Activated CD8-positive, alpha-beta memory T cell treated with anti-CD3 and anti-CD28 coated beads for 36 hours (primary cell): Measurements from ENCODE around the gene USP47. TPM values are rescaled to one million over a fixed set of nuclear protein-coding genes. Genes with fewer than 3 reads are reported as not detected.

Source experiments
- CTCF ChIA-PET: fragments of 350-600 bp; sonication (Branson Sonifier 250); formaldehyde crosslinking; loops from one replicate; lab custom pipeline; 2021; ENCODE audit warnings: antibody characterized with exemption; lab: Charles Lee
- POLR2A ChIA-PET: fragments of 350-600 bp; sonication (Branson Sonifier 250); formaldehyde crosslinking; loops from one replicate; lab custom pipeline; 2021; ENCODE audit warnings: antibody characterized with exemption; lab: Charles Lee
- total RNA-seq, 2 experiments: library from RNA; stranded (reverse); gene quantifications; one replicate each; pipeline ENCODE4 v1.2.3, GENCODE V29; 2021

Gene USP47
- total RNA-seq, 2 experiments from 2014 or later: 43.9 to 47.2 TPM

DNA sequence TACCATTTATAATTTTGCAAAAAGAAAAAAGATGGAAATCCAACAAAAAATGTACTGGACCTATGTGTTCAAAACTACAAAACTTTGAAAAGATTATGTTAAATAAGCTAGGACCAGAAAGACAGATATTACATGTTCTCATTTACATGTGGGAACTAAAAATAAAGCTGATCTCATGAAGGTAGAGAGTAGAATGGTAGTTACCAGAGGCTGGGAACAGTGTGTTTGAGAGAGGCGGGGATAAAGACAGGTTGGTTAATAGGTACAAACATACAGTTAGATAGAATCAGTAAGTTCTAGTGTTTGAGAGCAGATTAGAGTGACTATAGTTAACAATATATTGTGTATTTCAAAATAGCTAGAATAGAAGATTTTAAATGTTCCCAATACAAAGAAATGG lies 71.6 kb downstream of the USP47 start:
- POLR2A ChIA-PET: no interaction called here
- CTCF ChIA-PET: no interaction called here

DNA sequence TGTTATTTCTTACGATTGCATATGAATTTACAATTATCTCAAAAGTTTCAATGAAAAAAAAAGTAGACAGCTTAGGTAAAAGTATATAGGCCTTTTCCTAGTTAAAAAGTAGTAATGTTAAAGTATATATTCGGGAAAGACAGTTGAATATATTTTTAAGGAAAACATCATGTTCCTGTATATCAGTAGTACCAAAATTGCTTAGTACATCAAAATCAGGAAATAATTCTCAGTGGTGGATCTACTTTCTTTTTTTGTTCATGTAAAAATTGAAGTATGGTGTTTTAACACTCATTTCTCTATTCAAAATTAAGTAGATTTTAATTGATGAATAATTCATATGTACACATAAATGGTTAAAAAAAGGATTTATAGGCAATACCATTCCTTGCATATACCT lies 73.9 kb downstream of the USP47 start:
- ChIA-PET POLR2A (no interaction called here), CTCF (no interaction called here)

DNA sequence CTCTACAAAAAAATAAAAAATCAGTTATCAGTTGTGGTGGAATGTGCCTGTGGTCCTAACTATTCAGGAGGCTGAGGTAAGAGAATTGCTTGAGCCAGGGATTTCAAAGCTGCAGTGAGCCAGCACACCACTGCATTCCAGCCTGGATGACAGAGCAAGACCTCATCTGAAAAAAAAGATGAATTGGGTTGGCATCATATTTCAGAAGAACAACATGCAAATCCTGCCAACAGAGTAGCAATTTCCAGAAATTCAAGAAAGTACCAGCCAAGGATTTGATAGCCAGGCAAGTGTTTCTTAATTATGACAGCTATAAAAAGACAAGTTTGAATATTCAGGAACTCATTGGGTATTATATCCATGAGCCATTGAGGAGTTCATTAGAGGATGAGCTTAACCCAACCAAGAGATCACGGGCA lies 75.2 kb downstream of the USP47 start:
- ChIA-PET POLR2A (no interaction called here), CTCF (no interaction called here)

- POLR2A ChIA-PET: no interaction called here
- CTCF ChIA-PET: no interaction called here
These were observed 82.1 kb downstream of the USP47 start for GRCh38 chr11:11923828-11924227.

DNA sequence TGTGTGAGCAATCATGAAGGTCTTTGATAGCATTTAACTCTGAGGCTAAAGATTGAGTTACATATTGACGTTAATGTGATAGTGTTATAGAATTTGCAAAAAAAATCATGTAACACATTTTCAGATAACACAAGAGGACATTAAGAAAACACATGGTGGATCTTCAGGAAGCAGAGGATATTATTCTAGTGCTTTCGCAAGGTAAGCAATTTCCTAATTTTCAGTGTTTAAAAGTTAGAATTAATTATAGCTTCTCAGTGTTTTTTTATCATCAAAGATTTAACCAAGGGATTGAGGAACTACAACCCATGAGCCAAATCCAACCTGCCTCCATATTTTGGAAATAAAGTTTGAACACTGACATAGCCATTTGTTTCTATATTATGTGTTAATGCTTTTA lies 88.1 kb downstream of the USP47 start:
- ChIA-PET CTCF (no interaction called here), POLR2A (no interaction called here)

DNA sequence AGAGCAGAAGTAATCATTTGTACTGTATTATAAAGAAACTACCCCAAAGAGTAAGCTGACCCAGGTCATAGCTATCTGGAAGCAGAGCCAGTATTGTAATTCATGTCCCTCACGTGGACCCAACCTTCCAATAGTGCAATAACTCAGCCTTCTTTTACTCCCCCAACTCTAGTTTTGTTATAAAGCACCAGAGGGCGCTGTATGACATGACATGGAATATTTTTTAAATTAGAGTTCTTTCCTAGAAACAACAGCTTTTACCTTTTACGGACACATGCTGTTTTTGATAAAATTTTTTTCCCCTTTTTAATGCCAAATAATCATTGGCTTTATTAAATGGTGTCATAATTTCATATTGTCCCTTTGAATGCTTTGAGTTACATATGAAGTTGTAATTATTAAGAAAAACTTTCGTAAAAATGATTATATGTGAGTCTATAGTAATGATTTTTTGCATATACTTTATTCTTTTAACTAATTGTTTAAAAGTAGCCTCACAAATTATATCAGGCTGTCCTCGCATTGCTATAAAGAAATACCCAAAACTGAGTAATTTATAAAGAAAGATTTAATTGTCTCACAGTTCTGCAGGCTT lies 89.8 kb downstream of the USP47 start:
- ChIA-PET POLR2A (no interaction called here), CTCF (interaction anchor here (0.8 to 1.3 kb wide), 4 partner anchors 15 to 276 kb away, joined by 3 to 4 read pairs (median 3); no protein-coding TSS in a partner anchor)

DNA sequence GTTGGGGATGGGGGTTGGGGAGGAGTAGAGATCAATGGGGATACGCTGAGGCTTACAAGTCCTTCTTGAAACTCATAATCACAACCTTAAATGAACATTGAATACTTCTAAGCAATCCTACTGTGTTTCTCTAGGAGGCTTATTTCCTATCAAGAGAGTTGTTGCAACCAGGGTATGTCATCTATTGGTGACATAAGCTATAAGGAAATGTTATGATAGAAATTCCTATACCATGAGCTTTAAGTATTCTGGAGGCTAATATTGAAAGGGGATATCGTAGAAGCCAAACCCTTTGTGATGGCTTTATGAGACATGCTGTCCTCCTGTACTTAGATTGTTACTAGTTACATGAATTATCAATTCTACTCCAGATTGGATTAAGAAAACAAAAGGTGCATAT lies 93.8 kb downstream of the USP47 start:
- POLR2A ChIA-PET: no interaction called here
- CTCF ChIA-PET: no interaction called here

DNA sequence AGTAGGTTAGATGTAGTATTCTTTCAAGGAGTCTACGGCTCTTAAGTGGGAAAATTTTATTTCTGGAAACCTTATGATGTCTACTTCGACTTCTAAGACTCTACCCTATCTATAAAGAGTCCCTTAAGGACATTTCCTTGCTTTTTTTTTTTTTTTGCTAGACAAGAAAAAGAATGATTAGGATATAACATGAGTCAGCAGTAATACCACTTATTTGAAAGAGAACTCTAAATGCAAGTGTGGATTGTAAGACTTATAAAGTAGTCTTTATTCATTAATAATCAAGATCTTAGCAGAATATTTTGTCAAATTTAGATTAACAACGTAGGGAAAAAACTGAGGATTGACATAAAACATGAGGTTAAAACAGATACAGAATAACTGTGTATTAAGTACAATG lies 95.7 kb downstream of the USP47 start:
- CTCF ChIA-PET: no interaction called here
- POLR2A ChIA-PET: no interaction called here

GRCh38 chr11:11937957-11938356 lies 96.2 kb downstream of the USP47 start:
- POLR2A ChIA-PET: no interaction called here
- CTCF ChIA-PET: interaction anchor here (1.0 kb wide), 1 partner anchor 9 kb away, joined by 3 read pairs; no protein-coding TSS in a partner anchor

GRCh38 chr11:11940551-11940950 lies 98.8 kb downstream of the USP47 start:
- CTCF ChIA-PET: no interaction called here
- POLR2A ChIA-PET: no interaction called here

- ChIA-PET CTCF (no interaction called here), POLR2A (no interaction called here)
These were observed 100.9 kb downstream of the USP47 start for GRCh38 chr11:11942668-11943067.

DNA sequence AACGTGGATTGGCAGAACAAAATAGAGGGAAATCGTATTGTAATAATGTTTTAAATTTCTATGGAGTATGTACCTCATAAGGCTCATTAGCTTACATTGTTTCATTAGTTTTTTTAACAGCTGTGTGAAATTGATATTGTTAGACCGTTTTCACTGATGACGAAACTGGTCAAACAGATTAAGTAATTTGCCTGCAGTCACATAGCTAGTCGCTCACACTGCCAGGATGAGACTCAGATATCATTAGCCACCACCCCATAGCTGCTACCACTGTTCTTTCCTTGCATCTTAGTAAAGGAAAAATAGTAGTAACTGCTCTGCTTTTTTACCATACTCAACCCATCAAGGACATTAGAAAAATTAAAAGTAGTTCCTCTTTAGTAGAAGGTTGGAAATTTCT lies 102.7 kb downstream of the USP47 start:
- POLR2A ChIA-PET: no interaction called here
- CTCF ChIA-PET: no interaction called here

- CTCF ChIA-PET: interaction anchor here (1.1 to 1.6 kb wide), 4 partner anchors 8 to 98 kb away, joined by 3 to 4 read pairs (median 4); no protein-coding TSS in a partner anchor
These were observed 104.4 kb downstream of the USP47 start for GRCh38 chr11:11946180-11946579.

DNA sequence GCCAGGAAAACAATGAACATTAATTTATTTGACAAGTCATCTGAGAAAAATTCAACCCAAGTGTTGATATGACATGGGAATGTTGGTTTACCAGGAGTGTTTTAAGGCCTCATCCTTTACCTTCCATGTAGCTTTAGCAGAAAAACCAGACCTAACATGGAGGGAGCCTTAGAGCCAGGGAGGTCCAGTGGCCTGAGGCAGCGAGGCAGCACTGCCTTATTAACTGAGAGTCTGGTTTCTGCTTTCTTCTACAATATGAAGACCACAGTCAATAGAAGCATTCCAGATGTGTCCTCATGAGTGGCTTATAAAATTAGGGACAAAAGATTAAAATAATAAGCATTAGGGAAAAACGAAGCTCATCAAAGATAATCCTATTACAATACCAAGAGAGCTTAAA lies 105.1 kb downstream of the USP47 start:
- ChIA-PET POLR2A (no interaction called here), CTCF (interaction anchor here (1.1 to 1.6 kb wide), 3 partner anchors 8 to 15 kb away, joined by 3 to 4 read pairs (median 3); no protein-coding TSS in a partner anchor)

More at GRCh38 chr11:11946180-11946579, 104.4 kb downstream of the USP47 start:
- POLR2A ChIA-PET: no interaction called here

- ChIA-PET POLR2A (no interaction called here), CTCF (interaction anchor here (1.5 to 1.6 kb wide), 2 partner anchors 9 to 97 kb away, joined by 3 to 4 read pairs; no protein-coding TSS in a partner anchor)
These were observed 106.1 kb downstream of the USP47 start for GRCh38 chr11:11947825-11948224.

DNA sequence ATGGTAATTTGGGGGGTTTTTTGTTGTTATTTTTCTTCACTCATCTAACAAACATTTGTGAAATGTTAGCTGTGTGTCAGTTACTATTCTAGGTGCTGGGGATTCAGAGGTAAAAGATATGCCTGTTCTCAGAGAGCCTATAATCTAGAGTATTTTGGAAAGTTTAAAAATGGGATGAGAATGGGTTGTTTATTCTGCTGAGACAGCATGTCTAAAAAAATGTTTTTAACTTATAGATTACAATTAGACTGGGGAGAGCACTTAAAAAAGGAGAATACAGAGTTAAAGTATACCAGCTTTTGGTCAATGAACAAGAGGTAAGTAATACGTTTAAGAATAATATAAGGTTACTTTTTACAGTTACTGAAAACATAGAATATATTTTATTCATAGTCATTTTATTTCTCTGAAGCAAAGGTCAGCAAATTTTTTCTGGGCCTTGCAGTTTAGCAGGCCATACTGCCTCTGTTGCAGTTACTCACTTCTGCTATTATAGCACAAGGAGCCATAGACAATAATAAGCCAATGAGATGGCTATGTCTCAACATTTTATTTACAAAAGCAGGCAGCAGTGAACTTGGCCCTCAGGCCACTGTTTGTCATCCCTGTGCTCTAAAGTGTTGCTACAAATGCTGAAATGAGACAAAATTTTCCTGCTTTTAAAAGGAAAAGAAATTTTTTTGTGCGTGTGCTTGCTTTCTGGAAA lies 106.6 kb downstream of the USP47 start:
- POLR2A ChIA-PET: no interaction called here

DNA sequence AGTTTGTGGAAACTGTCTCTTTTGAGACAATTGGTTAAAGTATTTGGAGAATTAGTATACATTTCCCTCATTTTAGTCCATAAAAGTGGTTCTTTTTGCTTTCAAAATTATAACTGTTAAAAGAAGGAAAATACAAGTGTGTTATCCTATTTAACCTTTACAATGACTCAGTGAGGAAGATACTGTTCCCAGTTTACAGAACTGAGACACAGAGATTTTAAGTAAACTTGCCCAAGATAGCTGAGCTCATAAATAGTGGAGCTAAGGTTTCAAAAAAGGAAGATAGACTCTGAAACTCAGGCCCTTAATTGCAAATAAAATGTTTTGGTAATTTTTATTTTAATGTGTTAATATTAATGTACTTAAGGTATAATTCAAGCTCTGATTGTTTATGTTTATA lies 107.7 kb downstream of the USP47 start:
- ChIA-PET CTCF (no interaction called here), POLR2A (no interaction called here)

More for the DNA sequence above, 106.6 kb downstream of the USP47 start:
- CTCF ChIA-PET: interaction anchor here (1.5 kb wide), 1 partner anchor 96 kb away, joined by 4 read pairs; no protein-coding TSS in a partner anchor

DNA sequence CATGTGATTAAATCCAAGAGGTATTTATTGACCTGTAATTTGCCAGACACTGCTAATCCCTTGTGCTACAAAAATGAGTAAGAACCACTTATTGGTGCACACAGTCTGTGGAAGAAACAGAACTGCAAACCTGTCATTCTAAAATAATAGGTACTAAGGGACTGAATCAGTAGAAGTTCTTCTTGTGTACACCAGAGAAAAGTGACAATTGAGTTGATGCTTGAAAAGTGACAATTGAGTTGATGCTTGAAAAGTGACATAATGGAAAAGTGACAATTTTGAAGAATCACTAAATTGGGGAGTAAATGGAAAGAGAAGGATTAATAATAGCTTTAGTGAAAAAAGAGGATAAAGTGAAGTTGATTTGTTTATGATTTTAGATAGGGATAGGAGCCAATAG lies 110.3 kb downstream of the USP47 start:
- ChIA-PET POLR2A (no interaction called here), CTCF (no interaction called here)

GRCh38 chr11:11956006-11956405 lies 114.2 kb downstream of the USP47 start:
- POLR2A ChIA-PET: no interaction called here
- CTCF ChIA-PET: interaction anchor here (0.7 to 1.4 kb wide), 3 partner anchors 11 to 88 kb away, joined by 3 to 4 read pairs (median 3); no protein-coding TSS in a partner anchor

DNA sequence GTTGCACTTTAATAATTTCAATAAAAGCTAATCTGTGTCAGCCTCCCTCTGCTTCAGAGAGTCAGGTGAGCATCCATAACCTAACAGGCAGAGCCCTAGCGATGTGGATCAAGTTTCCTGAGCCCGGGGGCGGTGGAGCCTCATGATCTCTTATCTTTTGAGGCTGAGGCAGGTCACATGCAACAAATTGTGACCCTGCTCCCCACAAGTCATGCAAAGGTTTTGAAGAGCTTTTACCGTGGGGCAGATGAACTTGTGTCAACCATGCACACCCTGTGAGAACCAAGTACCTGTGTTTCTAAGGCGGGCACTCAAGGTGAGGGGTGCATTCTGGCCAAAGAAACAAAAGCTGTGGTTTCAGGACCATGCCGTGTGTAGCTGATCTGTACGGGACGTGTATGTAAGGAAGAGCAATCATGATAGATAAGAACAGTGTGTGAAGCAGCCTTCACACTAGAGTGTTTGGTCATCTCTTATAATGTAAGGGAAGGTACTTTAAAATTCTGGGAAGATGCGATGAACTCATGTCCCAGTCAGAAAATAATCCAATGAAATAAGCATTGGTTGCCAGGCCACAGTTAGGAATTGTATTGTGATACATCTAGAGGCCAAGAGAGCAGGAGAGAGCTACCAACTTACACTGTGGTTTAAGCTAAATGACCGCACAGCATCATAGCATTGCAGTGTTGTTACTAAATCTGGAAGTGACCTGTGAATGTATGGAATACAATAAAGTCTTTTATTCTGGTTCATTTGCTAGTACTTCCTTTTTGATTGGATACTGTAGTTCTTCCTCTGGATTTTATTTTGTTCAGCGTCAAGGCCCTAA lies 116.8 kb downstream of the USP47 start:
- ChIA-PET CTCF (no interaction called here), POLR2A (no interaction called here)
